Neural cell (in vitro differentiated cells): ENCODE data around the gene MRGPRE. TPM values are rescaled to one million over a fixed set of nuclear protein-coding genes. Genes with fewer than 3 reads are reported as not detected.

Experiments
- H2AFZ ChIP-seq: fragments of 200-600, 300-800 bp; sonication (generic), shearing (Covaris generic); 2 replicates; pipeline ENCODE4 v1.6.0; 2014; ENCODE audit warnings: low read depth, mild to moderate bottlenecking, antibody characterized with exemption, low read length, moderate library complexity
- H3F3A ChIP-seq: fragments of 200-600 bp; shearing (Covaris generic); 2 replicates; pipeline ENCODE4 v1.6.1; 2016; ENCODE audit warnings: mild to moderate bottlenecking, moderate library complexity, mixed read lengths, antibody characterized with exemption, low read length; ENCODE audit not compliant: insufficient read depth, poor library complexity, severe bottlenecking
- H3K27ac ChIP-seq: fragments of 200-600, 300-800 bp; sonication (generic), shearing (Covaris generic); 2 replicates; pipeline ENCODE4 v1.5.1; 2014; ENCODE audit warnings: mild to moderate bottlenecking, low read length, moderate library complexity
- H3K27me3 ChIP-seq: fragments of 300-800, 200-600 bp; sonication (generic), shearing (Covaris generic); 2 replicates; pipeline ENCODE4 v1.6.0; 2014; ENCODE audit warnings: mild to moderate bottlenecking, low read depth, low read length, moderate library complexity; ENCODE audit not compliant: insufficient read depth
- H3K36me3 ChIP-seq: fragments of 300-800, 200-600 bp; sonication (generic), shearing (Covaris generic); 2 replicates; pipeline ENCODE4 v1.5.1; 2014; ENCODE audit warnings: mild to moderate bottlenecking, antibody characterized with exemption, low read length, moderate library complexity; ENCODE audit not compliant: insufficient read depth
- H3K4me2 ChIP-seq: fragments of 300-800, 200-600 bp; sonication (generic), shearing (Covaris generic); 2 replicates; pipeline ENCODE4 v1.6.0; 2014; ENCODE audit warnings: mild to moderate bottlenecking, low read length
- H3K4me3 ChIP-seq: fragments of 300-800, 200-600 bp; sonication (generic), shearing (Covaris generic); 2 replicates; pipeline ENCODE4 v1.5.1; 2014; ENCODE audit warnings: mild to moderate bottlenecking, low read length, moderate library complexity
- H3K79me2 ChIP-seq: fragments of 200-600 bp; shearing (Covaris generic); replicated peaks from 2 replicates; pipeline ENCODE4 v1.6.0; 2014; ENCODE audit warnings: mild to moderate bottlenecking, low read length, moderate library complexity; ENCODE audit not compliant: insufficient read depth
- H3K9ac ChIP-seq: fragments of 300-800, 200-600 bp; sonication (generic), shearing (Covaris generic); 2 replicates; pipeline ENCODE4 v1.6.1; 2016; ENCODE audit warnings: mild to moderate bottlenecking, low read length, mixed read lengths
- H3K9me2 ChIP-seq: fragments of 200-600 bp; shearing (Covaris generic); 2 replicates; pipeline ENCODE4 v1.6.1; 2016; ENCODE audit warnings: mild to moderate bottlenecking, low read length, mixed read lengths; ENCODE audit not compliant: insufficient read depth
- H3K9me3 ChIP-seq: fragments of 200-600, 300-800 bp; sonication (generic), shearing (Covaris generic); 2 replicates; pipeline ENCODE4 v1.6.1; 2016; ENCODE audit warnings: mild to moderate bottlenecking, mixed run types, low read length, moderate library complexity, mixed read lengths
- H4K20me1 ChIP-seq: fragments of 200-600 bp; shearing (Covaris generic); 2 replicates; pipeline ENCODE4 v1.6.1; 2016; ENCODE audit warnings: mild to moderate bottlenecking, mixed run types; ENCODE audit not compliant: insufficient read depth
- EP300 ChIP-seq: fragments of 450-650 bp; conservative IDR thresholded peaks from 2 replicates; pipeline ENCODE4 v1.6.1; 2014; ENCODE audit warnings: antibody characterized with exemption, mild to moderate bottlenecking, moderate library complexity; ENCODE audit not compliant: poor library complexity, severe bottlenecking
- EZH2 ChIP-seq: fragments of 200-600, 300-800 bp; shearing (Covaris generic), sonication (generic); IDR thresholded peaks from 2 replicates; pipeline ENCODE4 v1.6.1; 2014; ENCODE audit warnings: antibody characterized with exemption, low read length, borderline replicate concordance, mild to moderate bottlenecking; ENCODE audit not compliant: insufficient read depth, poor library complexity, severe bottlenecking
- MXI1 ChIP-seq: fragments of 450-650 bp; conservative IDR thresholded peaks from 2 replicates; pipeline ENCODE4 v1.6.1; 2014; ENCODE audit warnings: antibody characterized with exemption, mild to moderate bottlenecking; ENCODE audit not compliant: poor library complexity, severe bottlenecking
- POLR2AphosphoS5 ChIP-seq: IDR thresholded peaks from 2 replicates; pipeline ENCODE4 v1.6.1; 2012
- RAD21 ChIP-seq: fragments of 450-650 bp; conservative IDR thresholded peaks from 2 replicates; pipeline ENCODE4 v1.6.1; 2014; ENCODE audit warnings: antibody characterized with exemption, mild to moderate bottlenecking, moderate library complexity
- SMC3 ChIP-seq: fragments of 450-650 bp; conservative IDR thresholded peaks from 2 replicates; pipeline ENCODE4 v1.6.1; 2014; ENCODE audit warnings: antibody characterized with exemption, mild to moderate bottlenecking, moderate library complexity; ENCODE audit not compliant: poor library complexity
- TAF1 ChIP-seq: IDR thresholded peaks from 2 replicates; pipeline ENCODE4 v1.6.1; 2012; ENCODE audit warnings: low read depth
- polyA plus RNA-seq: library from polyadenylated mRNA; depleted of rRNA; stranded (reverse); fragments of >200 nt; gene quantifications from 2 replicates; pipeline ENCODE4 v1.2.3, GENCODE V29; 2014
- TF ChIP-seq, protein P1 (sequence below): IDR thresholded peaks from 2 replicates; pipeline ENCODE4 v1.6.1; 2012; ENCODE audit warnings: borderline replicate concordance
- TF ChIP-seq, protein P2 (sequence below): fragments of 450-650 bp; IDR thresholded peaks from 2 replicates; pipeline ENCODE4 v1.5.1; 2014; ENCODE audit warnings: antibody characterized with exemption, mild to moderate bottlenecking, moderate library complexity; ENCODE audit not compliant: poor library complexity, severe bottlenecking

MRGPRE gene
- polyA plus RNA-seq, 1 donor from 2014 or later: 0.28 TPM

DNA sequence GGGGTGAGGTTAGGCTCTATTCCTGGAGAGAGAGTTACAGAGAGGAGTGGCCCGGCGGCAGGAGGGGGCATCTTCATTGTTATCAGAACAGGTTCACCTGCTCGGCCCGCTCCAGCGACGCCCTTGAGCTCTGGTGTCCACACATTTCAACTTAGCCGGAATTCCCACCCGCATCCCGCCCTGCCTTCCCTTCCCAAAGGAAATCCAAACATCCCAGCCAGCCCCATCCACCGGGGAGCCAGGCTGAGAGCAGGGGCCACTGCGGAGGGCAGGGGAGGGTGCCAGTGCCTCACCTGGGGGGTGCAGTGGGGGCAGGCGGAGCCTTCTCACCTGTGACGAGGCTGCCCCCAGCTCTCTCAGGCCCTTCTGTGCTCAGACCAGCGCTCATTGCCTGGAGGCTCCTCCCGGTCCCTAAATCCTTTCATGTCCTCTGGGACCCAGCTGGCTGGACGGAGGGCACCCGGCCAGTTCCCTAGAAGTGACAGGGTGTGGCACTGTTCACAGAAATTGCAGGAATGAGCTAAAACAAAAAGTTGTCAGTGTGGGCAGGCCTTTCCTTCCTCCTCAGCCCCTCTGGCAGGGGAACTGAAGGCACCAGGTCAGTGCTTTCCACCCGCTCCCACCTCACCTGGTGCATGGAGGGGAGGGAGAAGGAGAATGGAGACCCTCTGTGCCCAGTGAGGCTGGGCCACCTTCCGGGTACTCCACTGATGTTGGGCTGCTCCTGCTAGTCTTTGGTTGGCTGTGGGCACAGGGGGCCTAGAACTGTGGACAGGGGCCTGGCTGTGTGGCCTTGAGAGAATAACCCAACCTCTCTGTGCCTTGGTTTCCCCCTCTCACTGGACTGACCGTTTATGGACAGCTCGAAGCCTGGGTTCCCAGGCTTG lies 11.5 kb downstream of the MRGPRE start:
- H3K4me2 ChIP-seq: no peak overlapping the region
- no peak overlapping the region for H3K4me3 ChIP-seq
- H2AFZ ChIP-seq: no peak overlapping the region
- H3K9ac ChIP-seq: no peak overlapping the region
- no peaks in the 10 kb centered on the region for H3K36me3 ChIP-seq
- H4K20me1 ChIP-seq: no peaks in the 10 kb centered on the region
- H3K27me3 ChIP-seq: no peaks in the 10 kb centered on the region
- TF ChIP-seq POLR2AphosphoS5: no peak
- TF ChIP-seq EP300: no peak
- TF ChIP-seq, protein P1, sequence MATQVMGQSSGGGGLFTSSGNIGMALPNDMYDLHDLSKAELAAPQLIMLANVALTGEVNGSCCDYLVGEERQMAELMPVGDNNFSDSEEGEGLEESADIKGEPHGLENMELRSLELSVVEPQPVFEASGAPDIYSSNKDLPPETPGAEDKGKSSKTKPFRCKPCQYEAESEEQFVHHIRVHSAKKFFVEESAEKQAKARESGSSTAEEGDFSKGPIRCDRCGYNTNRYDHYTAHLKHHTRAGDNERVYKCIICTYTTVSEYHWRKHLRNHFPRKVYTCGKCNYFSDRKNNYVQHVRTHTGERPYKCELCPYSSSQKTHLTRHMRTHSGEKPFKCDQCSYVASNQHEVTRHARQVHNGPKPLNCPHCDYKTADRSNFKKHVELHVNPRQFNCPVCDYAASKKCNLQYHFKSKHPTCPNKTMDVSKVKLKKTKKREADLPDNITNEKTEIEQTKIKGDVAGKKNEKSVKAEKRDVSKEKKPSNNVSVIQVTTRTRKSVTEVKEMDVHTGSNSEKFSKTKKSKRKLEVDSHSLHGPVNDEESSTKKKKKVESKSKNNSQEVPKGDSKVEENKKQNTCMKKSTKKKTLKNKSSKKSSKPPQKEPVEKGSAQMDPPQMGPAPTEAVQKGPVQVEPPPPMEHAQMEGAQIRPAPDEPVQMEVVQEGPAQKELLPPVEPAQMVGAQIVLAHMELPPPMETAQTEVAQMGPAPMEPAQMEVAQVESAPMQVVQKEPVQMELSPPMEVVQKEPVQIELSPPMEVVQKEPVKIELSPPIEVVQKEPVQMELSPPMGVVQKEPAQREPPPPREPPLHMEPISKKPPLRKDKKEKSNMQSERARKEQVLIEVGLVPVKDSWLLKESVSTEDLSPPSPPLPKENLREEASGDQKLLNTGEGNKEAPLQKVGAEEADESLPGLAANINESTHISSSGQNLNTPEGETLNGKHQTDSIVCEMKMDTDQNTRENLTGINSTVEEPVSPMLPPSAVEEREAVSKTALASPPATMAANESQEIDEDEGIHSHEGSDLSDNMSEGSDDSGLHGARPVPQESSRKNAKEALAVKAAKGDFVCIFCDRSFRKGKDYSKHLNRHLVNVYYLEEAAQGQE: no peak
- H3K79me2 ChIP-seq: no peaks in the 10 kb centered on the region
- H3K9me3 ChIP-seq: no peaks in the 10 kb centered on the region
- no peak overlapping the region for H3K27ac ChIP-seq
- H3F3A ChIP-seq: no peaks in the 10 kb centered on the region
- H3K9me2 ChIP-seq: no peaks in the 10 kb centered on the region

DNA sequence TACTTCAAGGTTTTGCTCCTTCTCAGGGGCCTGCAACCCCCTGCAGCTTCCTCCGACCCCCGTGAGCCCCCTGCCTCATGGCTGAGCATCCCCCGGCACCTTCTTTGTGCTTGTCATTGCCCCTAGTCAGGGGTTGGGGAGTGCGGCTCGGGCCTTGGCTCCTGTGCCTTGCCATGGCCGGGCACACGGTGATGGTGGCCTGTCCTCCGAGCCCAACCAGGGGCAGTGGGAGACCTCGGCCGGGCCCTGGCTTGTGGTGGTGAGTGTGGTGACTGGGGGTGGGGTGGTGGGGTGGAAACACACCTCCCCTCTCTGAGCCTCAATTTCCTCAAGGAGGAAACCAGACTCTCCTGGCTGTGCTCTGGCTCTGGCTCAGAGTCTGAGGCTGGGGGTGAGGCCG lies 12.1 kb downstream of the MRGPRE start:
- H3K79me2 ChIP-seq: no peaks in the 10 kb centered on the region
- no peaks in the 10 kb centered on the region for H3K9me2 ChIP-seq
- no peak overlapping the region for H2AFZ ChIP-seq
- TF ChIP-seq TAF1 (no peak), MXI1 (no peak), SMC3 (no peak), EP300 (no peak), RAD21 (no peak), EZH2 (no peak), POLR2AphosphoS5 (no peak)
- TF ChIP-seq, protein P2, sequence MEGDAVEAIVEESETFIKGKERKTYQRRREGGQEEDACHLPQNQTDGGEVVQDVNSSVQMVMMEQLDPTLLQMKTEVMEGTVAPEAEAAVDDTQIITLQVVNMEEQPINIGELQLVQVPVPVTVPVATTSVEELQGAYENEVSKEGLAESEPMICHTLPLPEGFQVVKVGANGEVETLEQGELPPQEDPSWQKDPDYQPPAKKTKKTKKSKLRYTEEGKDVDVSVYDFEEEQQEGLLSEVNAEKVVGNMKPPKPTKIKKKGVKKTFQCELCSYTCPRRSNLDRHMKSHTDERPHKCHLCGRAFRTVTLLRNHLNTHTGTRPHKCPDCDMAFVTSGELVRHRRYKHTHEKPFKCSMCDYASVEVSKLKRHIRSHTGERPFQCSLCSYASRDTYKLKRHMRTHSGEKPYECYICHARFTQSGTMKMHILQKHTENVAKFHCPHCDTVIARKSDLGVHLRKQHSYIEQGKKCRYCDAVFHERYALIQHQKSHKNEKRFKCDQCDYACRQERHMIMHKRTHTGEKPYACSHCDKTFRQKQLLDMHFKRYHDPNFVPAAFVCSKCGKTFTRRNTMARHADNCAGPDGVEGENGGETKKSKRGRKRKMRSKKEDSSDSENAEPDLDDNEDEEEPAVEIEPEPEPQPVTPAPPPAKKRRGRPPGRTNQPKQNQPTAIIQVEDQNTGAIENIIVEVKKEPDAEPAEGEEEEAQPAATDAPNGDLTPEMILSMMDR: no peak
- TF ChIP-seq, protein P1: no peak
- H3K9me3 ChIP-seq: no peaks in the 10 kb centered on the region
- H4K20me1 ChIP-seq: no peaks in the 10 kb centered on the region
- H3K4me3 ChIP-seq: no peak overlapping the region
- no peak overlapping the region for H3K4me2 ChIP-seq
- H3K36me3 ChIP-seq: no peaks in the 10 kb centered on the region
- no peaks in the 10 kb centered on the region for H3K27me3 ChIP-seq
- no peaks in the 10 kb centered on the region for H3F3A ChIP-seq
- H3K27ac ChIP-seq: no peak overlapping the region
- no peak overlapping the region for H3K9ac ChIP-seq
